Sigmoid colon (tissue), 7 donors: ENCODE measurements around the gene SRSF4. TPM values are rescaled to one million over a fixed set of nuclear protein-coding genes. Genes with fewer than 3 reads are reported as not detected.

Experiments
- DNase-seq: peaks from one replicate; pipeline ENCODE4 v3.0.0-alpha.2; 2019
- H3K27ac ChIP-seq, 4 donors: fragments of 200-600 bp; sonication (generic); one replicate each; pipeline ENCODE4 v1.5.1; 2016 to 2019; ENCODE audit warnings: mild to moderate bottlenecking in 1 of 4
- H3K27me3 ChIP-seq, 3 donors: fragments of 200-600 bp; sonication (generic); one replicate each; pipeline ENCODE4 v1.5.1; 2019; ENCODE audit warnings: mild to moderate bottlenecking in 1 of 3
- H3K36me3 ChIP-seq, 4 donors: fragments of 200-600 bp; sonication (generic); one replicate each; pipeline ENCODE4 v1.5.1; 2016 to 2019
- H3K4me1 ChIP-seq, 4 donors: fragments of 200-600 bp; sonication (generic); one replicate each; pipeline ENCODE4 v1.5.1; 2017 to 2019
- H3K4me3 ChIP-seq, 4 donors: fragments of 200-600 bp; sonication (generic); one replicate each; pipeline ENCODE4 v1.5.1; 2017 to 2019; ENCODE audit warnings: mild to moderate bottlenecking in 2 of 4, moderate library complexity in 1 of 4
- H3K9me3 ChIP-seq, 4 donors: fragments of 200-600 bp in 3 of 4; sonication (generic) in 3 of 4; one replicate each; pipeline versions ENCODE4 v1.5.1 to v1.6.1; 2013 to 2019
- CTCF ChIP-seq, 4 experiments: fragments of 450-650 bp in 3 of 4; fragments of 200-600 bp in 1 of 4; IDR thresholded peaks; one replicate each; pipeline ENCODE4 v1.5.1; 2016 to 2019; ENCODE audit warnings: antibody characterized with exemption in 4 of 4, mild to moderate bottlenecking in 3 of 4, moderate library complexity in 2 of 4
- EP300 ChIP-seq, 4 donors: sonication (generic); formaldehyde crosslinking; IDR thresholded peaks; one replicate each; pipeline ENCODE4 v1.6.1; 2017; ENCODE audit warnings: antibody characterized with exemption in 4 of 4
- POLR2A ChIP-seq, 2 donors: fragments of 450-650 bp; IDR thresholded peaks; one replicate each; pipeline ENCODE4 v1.6.1; 2016; ENCODE audit warnings: antibody characterized with exemption in 2 of 2, mild to moderate bottlenecking in 2 of 2, moderate library complexity in 2 of 2
- POLR2AphosphoS5 ChIP-seq, 4 donors: sonication (generic); formaldehyde crosslinking; IDR thresholded peaks; one replicate each; pipeline ENCODE4 v1.6.1; 2017; ENCODE audit warnings: antibody characterized with exemption in 4 of 4
- WGBS, 2 donors: extraction: QIAGEN DNeasy Blood & Tissue Kit; methylation state at CpG; one replicate each; pipeline ENCODE4 v1.1.7; 2013; 5-methylcytosine and 5-hydroxymethylcytosine counted together
- intact Hi-C: fragments of 100-400 bp; cut with DNase I; formaldehyde crosslinking; loops from one replicate; pipeline ENCODE4 v1.15.1; 2023
- polyA plus RNA-seq, 3 donors: library from polyadenylated mRNA; stranded (reverse); fragments of 200-250 nt; gene quantifications; one replicate each; pipeline ENCODE4 v1.2.3, GENCODE V29; 2013
- total RNA-seq, 4 donors: library from RNA; depleted of rRNA; stranded (reverse); fragments of >200 nt; gene quantifications; one replicate each; pipeline ENCODE4 v1.1.0, GENCODE V29; 2016
- donor health status: healthy with polysubstance abuse.
- donor health status: Bipolar disorder and iron deficiency.
- donor health status: healthy.

Gene SRSF4
- total and polyA plus RNA-seq, 7 donors: 41.4 to 110 (median 80.3) TPM

- Histone ChIP-seq H3K4me3 (peak overlapping the region; percentile 48 to 75 (median 72)), H3K36me3 (no peaks in the 10 kb centered on the region), H3K27me3 (no peaks in the 10 kb centered on the region), H3K27ac (peak overlapping the region; percentile 96 to 99 (median 99)), H3K4me1 (peaks cover 0 to 61% (median 56%) of the 10 kb centered on the region in 4 donors), H3K9me3 (no peaks in the 10 kb centered on the region)
- WGBS, 2 donors: 2% methylated on average over 81 of the region's 81 CpGs
- intact Hi-C loops: loop anchor here (2.0 to 10.0 kb wide), 5 partner anchors 40 to 1583 kb away; partner anchors contain the start of gene EPB41
- peak; percentile 86 for DNase-seq
- TF ChIP-seq POLR2AphosphoS5 (IDR thresholded peaks at IDR 0.05): peak in 1 of 4 donors; percentile 57
- TF ChIP-seq CTCF (IDR thresholded peaks at IDR 0.05): no peak
- TF ChIP-seq POLR2A (IDR thresholded peaks at IDR 0.05): no peak
- no peak for TF ChIP-seq EP300 (IDR thresholded peaks at IDR 0.05)
These were observed 59.6 kb downstream of the SRSF4 start for GRCh38 chr1:29121936-29122681.

GRCh38 chr1:29121516-29121935 lies 60.2 kb downstream of the SRSF4 start:
- no peaks in the 10 kb centered on the region for H3K27me3 ChIP-seq
- intact Hi-C loops: loop anchor here (5.0 to 10.0 kb wide), 4 partner anchors 39 to 1583 kb away; partner anchors contain the start of gene EPB41
- no peaks in the 10 kb centered on the region for H3K36me3 ChIP-seq
- no peak for DNase-seq
- no peaks in the 10 kb centered on the region for H3K9me3 ChIP-seq
- H3K4me3 ChIP-seq: peak overlapping the region; percentile 48 to 75 (median 72)
- H3K4me1 ChIP-seq: peaks cover 0 to 61% (median 56%) of the 10 kb centered on the region in 4 donors
- TF ChIP-seq CTCF (IDR thresholded peaks at IDR 0.05): peak in 1 of 4 experiments; percentile 27
- TF ChIP-seq POLR2AphosphoS5 (IDR thresholded peaks at IDR 0.05): no peak
- WGBS, 2 donors: 2% methylated on average over 59 of the region's 59 CpGs
- peak overlapping the region; percentile 96 to 99 (median 99) for H3K27ac ChIP-seq

- WGBS, 2 donors: 32 to 34% methylated on average over 42 of the region's 42 CpGs
- Histone ChIP-seq H3K27ac (peak overlapping the region; percentile 96 to 99 (median 99)), H3K4me3 (peak overlapping the region; percentile 48 to 75 (median 72)), H3K27me3 (no peaks in the 10 kb centered on the region), H3K4me1 (peaks cover 0 to 61% (median 56%) of the 10 kb centered on the region in 4 donors), H3K36me3 (no peaks in the 10 kb centered on the region), H3K9me3 (no peaks in the 10 kb centered on the region)
- TF ChIP-seq POLR2AphosphoS5 (IDR thresholded peaks at IDR 0.05) (peak in 1 of 4 donors; percentile 7), EP300 (IDR thresholded peaks at IDR 0.05) (no peak), CTCF (IDR thresholded peaks at IDR 0.05) (peak; percentile 56 to 82 (median 77))
- peak; percentile 83 for DNase-seq
- intact Hi-C loops: loop anchor here (5.0 to 10.0 kb wide), 4 partner anchors 39 to 1584 kb away; partner anchors contain the start of gene EPB41
These were observed 60.7 kb downstream of the SRSF4 start for GRCh38 chr1:29120947-29121485.

- intact Hi-C loops: loop anchor here (5.0 to 10.0 kb wide), 4 partner anchors 38 to 1584 kb away; partner anchors contain the start of gene EPB41
- no peaks in the 10 kb centered on the region for H3K9me3 ChIP-seq
- 91 to 92% methylated on average over 6 of the region's 6 CpGs for WGBS, 2 donors
- no peak for DNase-seq
- peak overlapping the region; percentile 7 to 99 (median 99) for H3K27ac ChIP-seq
- peaks cover 0 to 55% (median 49%) of the 10 kb centered on the region in 4 donors for H3K4me1 ChIP-seq
- H3K4me3 ChIP-seq: peak overlapping the region in 3 of 4 donors; percentile 48 to 75 (median 70)
- H3K27me3 ChIP-seq: no peaks in the 10 kb centered on the region
- H3K36me3 ChIP-seq: no peaks in the 10 kb centered on the region
- TF ChIP-seq CTCF (IDR thresholded peaks at IDR 0.05) (no peak), POLR2AphosphoS5 (IDR thresholded peaks at IDR 0.05) (no peak), EP300 (IDR thresholded peaks at IDR 0.05) (no peak), POLR2A (IDR thresholded peaks at IDR 0.05) (no peak)
These were observed 61.3 kb downstream of the SRSF4 start for GRCh38 chr1:29120367-29120766.
